Activated CD4-positive, alpha-beta T cell treated with anti-CD3 and anti-CD28 coated beads for 24 hours (primary cell): ENCODE results near the gene EIF4G3.
"Not testable (repeated sequence)": the region's sequence is repeated elsewhere in the genome, so short reads cannot be mapped to it uniquely, and the experiment has no call there.

Experiments used
- DNase-seq, 2 donors: peaks; one replicate each; pipeline ENCODE4 v3.0.0-alpha.2; 2020; ENCODE audit warnings: low read depth in 2 of 2

The EIF4G3 gene, protein sequence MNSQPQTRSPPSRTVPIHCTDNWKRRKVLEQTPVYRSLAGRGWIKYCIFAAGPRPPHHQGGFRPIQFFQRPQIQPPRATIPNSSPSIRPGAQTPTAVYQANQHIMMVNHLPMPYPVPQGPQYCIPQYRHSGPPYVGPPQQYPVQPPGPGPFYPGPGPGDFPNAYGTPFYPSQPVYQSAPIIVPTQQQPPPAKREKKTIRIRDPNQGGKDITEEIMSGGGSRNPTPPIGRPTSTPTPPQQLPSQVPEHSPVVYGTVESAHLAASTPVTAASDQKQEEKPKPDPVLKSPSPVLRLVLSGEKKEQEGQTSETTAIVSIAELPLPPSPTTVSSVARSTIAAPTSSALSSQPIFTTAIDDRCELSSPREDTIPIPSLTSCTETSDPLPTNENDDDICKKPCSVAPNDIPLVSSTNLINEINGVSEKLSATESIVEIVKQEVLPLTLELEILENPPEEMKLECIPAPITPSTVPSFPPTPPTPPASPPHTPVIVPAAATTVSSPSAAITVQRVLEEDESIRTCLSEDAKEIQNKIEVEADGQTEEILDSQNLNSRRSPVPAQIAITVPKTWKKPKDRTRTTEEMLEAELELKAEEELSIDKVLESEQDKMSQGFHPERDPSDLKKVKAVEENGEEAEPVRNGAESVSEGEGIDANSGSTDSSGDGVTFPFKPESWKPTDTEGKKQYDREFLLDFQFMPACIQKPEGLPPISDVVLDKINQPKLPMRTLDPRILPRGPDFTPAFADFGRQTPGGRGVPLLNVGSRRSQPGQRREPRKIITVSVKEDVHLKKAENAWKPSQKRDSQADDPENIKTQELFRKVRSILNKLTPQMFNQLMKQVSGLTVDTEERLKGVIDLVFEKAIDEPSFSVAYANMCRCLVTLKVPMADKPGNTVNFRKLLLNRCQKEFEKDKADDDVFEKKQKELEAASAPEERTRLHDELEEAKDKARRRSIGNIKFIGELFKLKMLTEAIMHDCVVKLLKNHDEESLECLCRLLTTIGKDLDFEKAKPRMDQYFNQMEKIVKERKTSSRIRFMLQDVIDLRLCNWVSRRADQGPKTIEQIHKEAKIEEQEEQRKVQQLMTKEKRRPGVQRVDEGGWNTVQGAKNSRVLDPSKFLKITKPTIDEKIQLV (N-terminal part only)

DNA sequence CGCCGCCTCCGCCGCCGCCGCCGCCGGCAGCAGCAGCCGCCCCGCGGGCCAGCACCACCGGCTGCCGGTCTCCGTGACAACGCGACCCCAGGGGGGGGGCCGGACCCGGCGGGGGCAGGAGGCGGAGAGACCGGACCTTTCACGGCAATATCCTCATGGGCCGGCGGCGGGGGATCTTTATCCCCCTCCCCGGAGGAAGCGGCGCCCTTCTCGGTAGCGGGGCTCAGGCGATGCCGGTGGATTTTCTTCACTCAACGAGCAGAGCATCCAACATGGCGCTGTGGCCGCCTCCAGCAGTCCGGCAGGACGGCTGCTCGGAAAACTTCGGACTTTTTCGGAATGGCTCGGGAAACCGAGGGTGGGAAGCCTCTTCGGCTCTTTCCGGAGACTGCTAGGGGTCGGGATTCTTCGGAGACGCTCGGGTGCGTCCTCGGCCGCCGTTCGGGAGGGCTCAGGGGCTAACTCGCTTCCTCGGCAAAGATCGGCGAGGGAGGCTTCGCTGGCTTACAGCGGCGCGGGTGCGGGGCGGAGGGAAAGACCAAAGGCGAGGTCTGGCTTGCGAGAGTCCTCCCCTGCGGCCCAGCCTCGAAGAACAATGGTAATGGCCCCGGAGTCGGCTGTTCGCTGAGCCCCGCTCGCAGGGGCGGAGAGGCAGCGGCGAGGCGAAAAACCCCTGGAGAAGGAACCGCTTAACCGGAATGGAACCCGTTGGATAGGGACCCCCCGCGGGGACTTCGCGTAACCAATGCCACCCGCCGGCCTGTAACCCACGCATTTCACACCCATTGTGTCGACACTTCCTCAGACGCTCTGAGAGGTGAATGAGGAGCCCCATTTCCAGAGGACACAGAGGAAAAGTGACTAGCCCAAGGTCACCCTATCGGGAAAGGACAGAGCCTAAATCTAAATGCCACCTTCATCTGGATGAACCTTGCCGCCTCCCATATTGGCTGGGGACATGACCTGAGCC, at the start of gene EIF4G3:
Gene EIF4G3, minus strand, starts transcription at position 312 of the 970 bp plus-strand sequence. CDS start 174,155 bp downstream, outside the sequence.
- DNase-seq = peak; percentile 100

DNA sequence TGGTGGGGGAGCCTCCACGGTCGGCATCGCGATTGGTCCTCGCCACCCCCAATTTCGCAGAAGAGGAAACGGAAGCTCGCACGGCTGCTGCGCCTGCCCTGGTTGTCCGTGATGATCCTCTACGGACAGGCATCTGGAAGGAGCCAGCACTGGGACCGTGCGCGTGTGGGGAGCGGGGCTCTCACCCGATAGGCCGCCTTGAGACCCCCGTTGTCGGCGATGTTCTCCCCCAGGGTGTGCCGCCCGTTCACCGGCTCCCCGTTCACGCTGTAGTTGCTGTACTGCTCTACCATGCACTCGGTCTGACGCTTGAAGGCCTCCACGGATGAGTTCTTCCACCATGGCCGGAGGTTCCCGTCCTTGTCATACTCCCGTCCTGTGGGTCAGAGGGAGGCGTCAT, 48.4 kb upstream of the EIF4G3 start:
- DNase-seq = no peak

DNA sequence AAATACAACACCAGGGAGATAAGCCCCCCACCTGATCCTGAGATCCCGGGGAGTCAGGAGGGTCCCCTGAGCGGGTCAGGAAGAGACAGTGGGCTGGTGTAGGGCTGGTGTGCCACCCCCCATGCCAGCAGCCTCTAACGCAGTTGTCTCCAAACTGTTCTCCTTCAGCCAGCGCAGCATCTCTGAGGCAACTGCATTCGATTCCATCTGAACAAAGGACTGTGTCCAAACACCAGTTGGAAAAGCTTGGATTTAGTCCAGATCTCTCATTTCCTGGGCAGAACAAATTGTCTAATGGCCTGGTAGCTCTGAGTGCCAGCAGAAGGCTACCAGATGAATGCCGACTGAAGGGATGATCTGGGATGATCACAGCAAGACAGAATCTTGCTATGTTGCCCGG, 44.1 kb upstream of the EIF4G3 start:
- no peak for DNase-seq

DNA sequence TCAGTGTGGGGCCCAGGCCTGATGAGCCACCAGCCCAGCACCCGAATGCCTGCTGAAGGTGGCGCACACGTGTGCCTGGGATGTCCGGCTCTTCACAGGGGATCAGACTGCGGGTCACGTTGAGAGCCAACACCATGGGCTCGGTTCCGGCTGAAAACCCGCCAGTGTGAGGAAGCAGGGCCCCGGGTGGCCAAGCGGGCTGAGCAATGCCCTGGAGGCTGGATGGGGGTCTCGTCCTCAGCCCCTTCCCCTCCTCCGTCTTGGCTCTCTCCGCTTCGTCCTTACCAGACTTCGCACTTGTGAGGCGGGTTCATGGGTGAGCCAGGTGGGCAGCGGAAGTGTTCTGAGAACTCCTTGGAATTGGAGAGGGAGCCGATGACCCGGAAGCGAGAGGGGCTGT, 43.0 kb upstream of the EIF4G3 start:
- DNase-seq = no peak

DNA sequence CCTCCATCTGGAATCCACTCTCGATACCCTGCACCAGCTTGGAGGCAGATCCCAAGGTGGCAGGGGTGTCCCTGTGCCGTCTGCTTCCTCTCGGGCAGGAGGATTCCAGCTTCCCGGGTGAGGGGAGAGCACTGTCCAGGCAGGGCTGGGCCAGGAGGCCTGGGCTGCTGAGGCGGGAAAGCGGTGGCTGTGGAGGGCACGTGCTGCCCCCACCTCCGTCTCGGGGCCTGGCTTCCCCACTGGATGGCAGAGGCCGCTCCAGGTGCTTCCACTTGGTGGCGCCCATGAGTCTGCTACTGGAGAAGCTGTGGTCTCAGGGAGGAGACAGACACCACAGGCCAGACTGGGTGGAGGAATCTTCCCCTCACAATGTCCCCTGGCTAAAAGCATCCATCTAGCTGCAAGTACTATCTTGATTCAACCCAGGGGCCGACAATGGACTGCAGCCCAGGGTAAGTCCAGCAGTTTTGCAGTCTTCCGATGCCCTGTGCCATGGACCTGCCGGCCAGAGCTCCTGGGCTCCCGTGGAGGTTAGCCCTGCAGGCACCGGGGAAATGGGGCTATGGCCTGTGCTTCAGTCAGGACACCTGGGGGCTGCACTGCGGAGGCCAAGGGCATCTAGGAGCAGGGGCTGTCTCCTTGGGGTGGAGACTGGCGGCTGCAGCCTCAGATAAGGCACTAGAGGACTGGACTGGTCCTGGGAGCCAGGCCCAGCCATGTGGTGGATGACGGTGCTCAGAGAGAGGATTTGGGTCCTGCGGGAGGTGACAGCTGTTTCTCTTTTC, 41.3 kb upstream of the EIF4G3 start:
- DNase-seq = peak; percentile 18 to 39

DNA sequence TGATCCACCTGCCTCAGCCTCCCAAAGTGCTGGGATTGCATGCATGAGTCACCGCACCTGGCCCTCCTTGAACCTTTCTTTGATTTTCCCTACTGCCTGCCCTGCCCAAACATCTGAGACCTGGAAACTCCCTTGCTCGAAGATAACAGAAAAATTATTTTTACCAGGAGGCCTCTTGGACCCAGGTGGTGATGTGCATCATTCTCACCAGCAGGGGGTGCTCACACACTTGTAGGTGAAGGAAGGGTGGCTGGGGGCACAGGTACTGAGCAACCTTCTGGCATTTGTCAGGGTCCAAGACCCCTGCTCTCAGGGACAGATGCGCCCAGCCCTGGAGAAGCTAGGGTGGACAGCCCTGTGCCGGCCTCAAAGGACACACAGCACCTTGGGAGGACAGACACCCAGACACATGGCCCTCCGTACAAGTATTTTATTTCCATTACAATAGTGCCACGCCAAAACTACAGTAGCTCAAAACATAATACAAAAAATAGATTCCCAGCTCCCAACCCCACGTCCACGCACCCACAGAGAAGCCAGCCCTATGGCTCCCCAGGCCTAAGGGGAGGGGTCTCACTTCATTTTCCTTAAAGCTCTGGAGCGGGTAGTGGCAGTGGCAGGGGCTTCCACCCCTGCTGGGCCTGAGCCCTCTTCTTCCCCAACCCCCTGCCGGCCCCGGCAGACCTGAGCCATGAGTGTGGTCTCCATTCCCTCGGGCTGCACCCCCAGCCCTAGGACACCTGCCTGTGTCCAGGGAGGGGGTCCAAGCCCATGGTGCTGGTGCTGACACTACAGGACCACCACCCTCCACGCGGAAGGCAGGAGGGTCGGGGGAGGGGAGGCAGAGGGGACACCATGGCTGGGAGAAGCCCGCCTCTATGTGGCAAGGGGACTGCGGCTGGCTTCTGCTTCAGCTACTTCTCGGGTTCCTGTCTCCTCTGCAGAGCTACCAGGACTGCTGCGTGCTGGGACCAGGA, 40.4 kb upstream of the EIF4G3 start:
- DNase-seq = peak; percentile 68

DNA sequence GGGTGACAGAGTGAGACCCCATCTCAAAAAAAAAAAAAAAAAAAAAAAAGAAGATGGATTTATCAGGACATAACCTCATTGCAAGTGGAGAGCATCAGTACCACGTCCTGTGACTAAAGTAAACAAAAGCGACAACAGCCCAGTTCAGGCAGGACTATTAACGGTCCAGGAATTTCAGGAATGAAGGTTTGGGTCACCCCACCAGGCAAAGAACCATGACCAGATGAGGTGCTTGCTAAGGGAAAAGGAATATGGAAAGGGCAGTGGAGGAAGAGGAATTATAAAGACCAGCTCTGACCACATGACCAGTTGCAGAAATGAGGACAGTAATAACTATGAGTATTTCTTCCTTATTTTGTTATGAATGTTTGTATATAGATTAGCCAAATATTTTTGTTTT, 35.4 kb upstream of the EIF4G3 start:
- no peak for DNase-seq

DNA sequence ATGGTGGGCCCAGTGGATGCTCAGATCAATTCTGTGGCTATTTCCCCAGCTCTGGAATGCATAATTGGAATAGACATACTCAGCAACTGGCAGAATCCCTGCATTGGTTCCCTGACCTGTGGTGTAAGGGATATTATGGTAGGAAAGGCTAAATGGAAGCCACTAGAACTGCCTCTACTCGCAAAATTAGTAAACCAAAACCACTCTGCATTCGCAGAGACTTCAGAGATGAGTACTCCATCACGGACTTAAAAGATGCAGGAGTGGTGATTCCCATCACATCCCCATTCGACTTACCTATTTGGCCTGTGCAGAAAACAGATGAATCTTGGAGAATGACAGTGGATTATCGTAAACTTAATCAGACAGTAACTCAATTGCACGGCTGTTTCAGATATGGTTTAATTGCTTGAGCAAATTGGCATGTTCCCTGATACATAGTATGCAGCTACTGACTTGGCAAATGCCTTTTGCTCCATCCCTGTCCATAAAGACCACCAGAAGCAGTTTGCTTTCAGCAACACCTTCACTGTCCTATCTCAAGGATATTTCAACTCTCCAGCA, 31.5 kb upstream of the EIF4G3 start:
- DNase-seq = not testable (repeated sequence)

DNA sequence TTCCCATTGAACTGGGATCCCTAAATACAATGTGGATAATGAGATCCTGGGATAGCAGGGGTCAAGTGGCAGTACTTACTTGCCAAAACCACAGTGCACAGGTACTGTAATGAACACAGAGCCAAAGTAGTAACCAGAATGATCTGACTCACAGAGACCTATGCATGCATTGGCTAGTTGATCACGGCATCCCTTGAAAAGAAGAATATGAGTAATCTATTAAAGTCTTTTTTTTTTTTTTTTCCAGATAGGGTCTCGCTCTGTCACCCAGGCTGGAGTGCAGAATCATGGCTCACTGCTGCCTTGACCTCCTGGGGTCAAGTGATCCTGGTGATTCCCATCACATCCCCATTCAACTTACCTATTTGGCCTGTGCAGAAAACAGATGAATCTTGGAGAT, 29.4 kb upstream of the EIF4G3 start:
- no peak for DNase-seq

DNA sequence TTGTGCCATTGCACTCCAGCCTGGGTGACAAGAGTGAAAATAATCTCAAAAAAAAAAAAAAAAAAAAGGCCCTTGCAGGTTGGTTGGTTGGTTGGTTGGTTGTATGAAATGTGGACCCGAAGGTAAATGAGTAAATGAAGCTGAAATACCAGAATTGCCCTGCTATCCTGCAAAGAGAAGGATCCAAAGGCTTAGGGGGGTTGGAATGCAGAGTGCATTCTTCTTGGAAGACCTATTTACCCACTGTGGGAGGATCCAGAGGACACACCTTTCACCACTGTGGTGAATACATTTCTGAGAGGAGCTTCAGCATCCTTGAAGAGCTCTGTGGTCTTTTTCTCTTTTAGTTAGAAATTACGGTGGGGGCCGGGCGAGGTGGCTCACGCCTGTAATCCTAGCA, 28.7 kb upstream of the EIF4G3 start:
- no peak for DNase-seq

DNA sequence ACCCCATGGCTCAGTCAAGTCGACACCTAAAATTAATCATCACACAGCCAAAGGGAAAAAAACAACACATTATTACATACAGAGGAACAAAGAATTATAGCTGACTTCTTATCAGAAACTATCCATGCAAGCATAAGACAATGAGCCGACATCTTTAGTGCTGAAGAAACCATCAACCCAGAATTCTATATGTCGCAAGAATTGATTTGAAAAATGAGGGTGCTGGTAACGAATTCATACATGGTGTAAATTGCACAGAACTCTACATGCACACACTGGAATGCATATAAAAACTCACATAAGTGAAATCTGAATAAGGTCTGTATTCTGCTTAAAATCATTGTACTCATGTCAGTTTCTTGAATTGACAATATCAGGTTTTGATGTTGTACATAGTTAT, 25.0 kb upstream of the EIF4G3 start:
- DNase-seq = no peak

DNA sequence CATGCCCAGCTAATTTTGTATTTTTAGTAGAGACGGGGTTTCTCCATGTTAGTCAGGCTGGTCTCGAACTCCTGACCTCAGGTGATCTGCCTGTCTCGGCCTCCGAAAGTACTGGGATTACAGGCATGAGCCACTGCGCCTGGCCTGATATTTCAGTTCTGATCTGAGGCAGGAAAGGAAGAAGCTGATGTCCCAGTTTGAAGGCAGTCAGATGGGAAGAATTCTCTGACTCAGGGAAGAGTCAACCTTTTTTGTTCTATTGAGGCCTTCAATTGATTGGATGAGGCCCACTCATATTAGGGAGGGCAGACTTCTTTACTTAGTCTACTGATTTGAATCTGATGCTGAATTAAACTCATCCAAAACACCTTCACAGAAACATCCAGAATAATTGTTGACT, 24.5 kb upstream of the EIF4G3 start:
- not testable (repeated sequence) for DNase-seq

DNA sequence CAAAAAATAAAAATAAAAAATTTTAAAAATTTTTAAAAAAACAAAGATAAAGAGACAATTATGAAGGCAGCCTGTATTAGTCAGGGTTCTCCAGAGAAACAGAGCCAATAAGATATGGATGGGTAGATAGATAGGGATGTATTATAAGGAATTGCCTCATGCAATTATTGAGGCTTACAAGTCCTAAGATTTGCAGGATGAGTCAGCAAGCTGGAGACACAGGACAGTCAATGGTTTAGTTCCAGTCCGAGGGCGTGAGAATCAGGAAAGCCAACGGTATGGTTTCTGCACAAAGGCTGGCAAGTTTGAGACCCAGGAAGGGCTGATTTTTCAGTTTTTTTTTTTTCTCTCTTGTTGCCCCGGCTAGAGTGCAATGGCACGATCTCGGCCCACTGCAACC, 24.1 kb upstream of the EIF4G3 start:
- no peak for DNase-seq

DNA sequence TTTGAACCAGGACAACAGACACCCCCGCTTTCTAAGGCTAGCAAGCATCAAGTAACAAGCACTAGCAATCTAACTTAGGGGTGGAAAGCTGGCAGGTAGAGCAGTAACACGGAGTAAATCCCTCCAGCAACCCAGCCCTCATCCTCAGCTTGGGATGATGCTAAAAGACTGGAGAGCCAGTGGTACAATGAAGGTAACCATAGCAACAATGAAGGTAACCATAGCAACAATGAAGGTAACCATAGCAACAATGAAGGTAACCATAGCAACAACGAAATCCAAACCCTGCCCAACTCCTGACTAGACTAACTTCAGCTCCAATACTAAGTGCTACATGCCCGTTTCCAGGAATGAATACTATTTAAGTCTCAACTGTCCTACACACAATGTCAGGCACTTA, 22.2 kb upstream of the EIF4G3 start:
- no peak for DNase-seq

DNA sequence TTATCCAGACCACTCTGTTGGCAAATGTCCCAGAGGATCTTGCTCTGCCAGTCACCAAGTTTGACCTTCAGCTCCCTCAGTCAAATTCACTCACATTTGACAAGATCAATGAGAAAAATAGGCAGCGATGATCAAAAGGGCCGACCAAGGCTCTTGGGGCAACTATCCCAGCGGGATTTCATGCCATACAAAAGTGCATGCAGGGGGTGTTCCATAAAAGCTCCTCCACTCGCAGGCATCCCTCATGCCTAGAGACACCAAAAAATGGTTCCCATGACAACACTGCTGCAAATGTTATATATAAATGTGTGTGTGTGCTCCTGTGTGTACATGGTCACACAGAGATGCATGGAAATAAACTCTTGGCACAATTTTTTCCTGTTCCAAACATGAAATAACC, 16.2 kb upstream of the EIF4G3 start:
- DNase-seq = no peak

DNA sequence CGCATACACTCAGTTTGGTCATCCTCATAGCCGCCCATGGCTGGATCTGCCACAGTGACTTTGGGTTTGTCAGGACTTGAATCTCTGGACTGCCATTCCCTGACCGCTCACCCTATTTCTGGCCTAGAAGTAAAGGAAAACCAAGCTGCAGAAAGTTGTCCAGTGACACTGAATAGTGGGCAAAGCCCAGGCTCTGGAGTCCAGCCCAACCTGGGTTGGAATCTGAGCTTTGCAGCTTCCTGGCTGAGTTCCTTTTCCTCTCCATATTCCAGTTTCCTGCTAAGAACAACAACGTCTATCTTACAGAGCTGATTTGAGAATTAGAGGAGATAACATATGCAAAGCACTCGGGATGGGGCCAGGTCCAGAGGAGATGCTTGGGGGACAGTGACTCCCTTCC, 15.6 kb upstream of the EIF4G3 start:
- DNase-seq = no peak

DNA sequence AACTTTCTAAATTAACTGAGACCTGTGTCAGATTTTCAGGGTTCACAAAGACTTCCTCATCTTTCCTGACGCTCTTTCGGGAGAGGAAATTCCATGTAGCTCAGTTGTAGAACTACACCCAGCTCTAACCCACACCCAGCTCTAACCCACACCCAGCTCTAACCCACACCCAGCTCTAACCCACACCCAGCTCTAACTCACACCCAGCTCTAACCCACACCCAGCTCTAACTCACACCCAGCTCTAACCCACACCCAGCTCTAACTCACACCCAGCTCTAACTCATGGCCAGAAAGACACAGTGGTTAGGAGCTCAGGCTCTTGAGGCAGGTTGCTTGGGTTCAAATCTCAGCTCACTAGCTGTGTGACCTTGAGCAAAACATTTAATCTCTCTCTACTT, 14.1 kb upstream of the EIF4G3 start:
- DNase-seq = not testable (repeated sequence)

DNA sequence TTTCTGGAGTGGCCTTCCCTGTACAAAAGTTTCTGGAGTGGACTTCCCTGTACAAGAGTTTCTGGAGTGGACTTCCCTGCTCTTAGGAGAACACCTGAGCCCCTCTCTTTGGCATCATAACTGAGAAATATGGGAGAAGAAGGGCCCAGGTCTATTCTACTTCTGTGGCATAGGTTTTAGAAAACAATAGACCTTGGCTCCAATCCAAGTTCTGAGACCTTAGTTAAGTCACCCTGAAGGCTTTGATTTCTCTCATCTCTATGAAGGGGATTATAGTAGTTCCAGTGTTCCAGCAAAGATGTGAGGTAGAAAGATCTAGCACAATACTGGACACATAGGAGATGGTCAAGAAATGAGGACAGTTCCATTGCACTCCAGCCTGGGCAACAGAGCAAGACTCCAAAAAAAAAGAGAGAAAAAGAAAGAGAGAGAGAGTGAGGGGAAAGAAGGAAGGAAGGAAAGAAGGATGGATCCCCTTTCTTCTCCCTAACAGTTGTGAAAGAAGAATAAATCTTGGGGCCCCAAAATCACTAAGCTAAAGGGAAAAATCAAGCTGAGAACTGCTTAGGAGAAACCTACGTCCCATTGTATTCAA, 13.3 kb upstream of the EIF4G3 start:
- DNase-seq = no peak
